HPDE6-E6E7 (cell line): ENCODE data around the gene TMEM250.
"Not testable (repeated sequence)": the region's sequence is repeated elsewhere in the genome, so short reads cannot be mapped to it uniquely, and the experiment has no call there.

Experiments used
- DNase-seq: peaks from one replicate; pipeline ENCODE4 v3.0.0; 2011; ENCODE audit warnings: missing footprints; ENCODE audit errors: extremely low spot score

Gene TMEM250

GRCh38 chr9:136118320-136119060 lies at the start of gene TMEM250:
TSS of gene TMEM250 (minus strand) at chr9:136118875. CDS start at chr9:136116900, 1,975 bp downstream.
- peak; percentile 93 for DNase-seq

GRCh38 chr9:136163248-136163850 lies 44.7 kb upstream of the TMEM250 start:
- DNase-seq: no peak

GRCh38 chr9:136160995-136161610 lies 42.4 kb upstream of the TMEM250 start:
- no peak for DNase-seq

GRCh38 chr9:136160381-136160841 lies 41.7 kb upstream of the TMEM250 start:
- DNase-seq: no peak

- no peak for DNase-seq
These were observed 41.2 kb upstream of the TMEM250 start for GRCh38 chr9:136159851-136160250.

GRCh38 chr9:136157477-136158265 lies 39.0 kb upstream of the TMEM250 start:
- DNase-seq: no peak

DNA sequence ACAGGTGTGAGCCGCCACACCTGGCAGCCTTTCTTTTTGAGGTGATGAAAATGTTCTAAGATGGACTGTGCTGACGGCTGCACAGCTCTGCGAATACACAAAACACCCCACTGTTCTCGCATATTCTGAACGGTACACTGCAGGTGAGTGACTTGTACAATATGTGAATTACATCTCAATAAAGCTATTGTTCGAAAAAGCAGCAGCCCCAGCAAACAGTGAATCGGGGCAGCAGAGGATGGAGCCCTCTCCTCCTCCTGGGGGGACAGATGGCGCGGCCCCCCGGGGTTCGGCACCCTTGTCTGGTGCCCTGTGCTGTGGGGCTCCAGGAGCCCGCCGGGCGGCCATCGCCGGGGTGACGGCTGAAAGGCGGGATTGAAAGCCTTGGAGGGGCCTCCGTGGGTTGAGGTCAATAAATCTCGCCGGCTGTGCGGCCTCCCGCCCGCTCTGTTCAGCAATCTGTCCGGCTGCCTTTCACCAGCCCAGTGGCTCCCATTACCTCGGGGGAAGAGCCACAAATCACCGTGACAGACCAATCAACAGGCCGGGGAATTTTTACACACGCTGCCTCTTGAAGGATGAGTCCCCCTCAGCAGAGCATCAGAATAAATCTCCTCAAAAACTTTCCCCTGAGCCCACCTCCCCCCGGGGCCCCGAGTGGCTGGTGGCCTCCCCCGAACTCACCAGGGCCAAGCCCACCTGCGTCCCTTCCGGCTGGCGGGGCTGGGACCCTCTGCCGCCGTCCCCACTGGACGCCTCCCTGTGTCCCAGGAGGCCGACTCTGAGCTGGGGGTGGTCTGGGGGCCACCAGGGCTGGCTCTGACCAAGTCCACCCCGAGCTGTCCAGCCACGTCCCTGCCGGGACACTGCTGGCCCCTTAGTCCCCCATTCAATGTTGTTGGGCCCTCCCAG lies 37.8 kb upstream of the TMEM250 start:
- no peak for DNase-seq

DNA sequence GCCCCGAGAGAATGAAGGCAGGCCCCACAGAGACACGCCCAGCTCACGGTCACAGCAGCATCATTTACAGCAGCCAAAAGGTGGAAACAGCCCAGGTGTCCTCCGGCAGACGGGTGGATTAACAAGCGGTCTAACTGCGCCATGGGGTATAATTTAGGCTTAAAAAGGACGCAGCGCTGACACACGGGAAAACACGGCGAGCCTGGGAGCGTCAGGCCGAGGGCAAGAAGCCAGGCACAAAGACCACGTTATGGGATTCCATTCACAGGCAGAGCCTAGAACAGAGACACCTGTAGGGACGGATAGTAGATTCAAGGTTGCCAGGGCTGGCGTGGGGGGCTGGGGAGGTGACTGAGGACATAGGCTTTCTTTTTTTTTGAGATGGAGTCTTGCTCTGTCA lies 36.9 kb upstream of the TMEM250 start:
- no peak for DNase-seq

- no peak for DNase-seq
These were observed 36.3 kb upstream of the TMEM250 start for GRCh38 chr9:136154943-136155342.

- no peak for DNase-seq
These were observed 34.8 kb upstream of the TMEM250 start for GRCh38 chr9:136153381-136154065.

- no peak for DNase-seq
These were observed 34.3 kb upstream of the TMEM250 start for GRCh38 chr9:136152931-136153330.

GRCh38 chr9:136152543-136152866 lies 33.8 kb upstream of the TMEM250 start:
- DNase-seq: no peak

DNA sequence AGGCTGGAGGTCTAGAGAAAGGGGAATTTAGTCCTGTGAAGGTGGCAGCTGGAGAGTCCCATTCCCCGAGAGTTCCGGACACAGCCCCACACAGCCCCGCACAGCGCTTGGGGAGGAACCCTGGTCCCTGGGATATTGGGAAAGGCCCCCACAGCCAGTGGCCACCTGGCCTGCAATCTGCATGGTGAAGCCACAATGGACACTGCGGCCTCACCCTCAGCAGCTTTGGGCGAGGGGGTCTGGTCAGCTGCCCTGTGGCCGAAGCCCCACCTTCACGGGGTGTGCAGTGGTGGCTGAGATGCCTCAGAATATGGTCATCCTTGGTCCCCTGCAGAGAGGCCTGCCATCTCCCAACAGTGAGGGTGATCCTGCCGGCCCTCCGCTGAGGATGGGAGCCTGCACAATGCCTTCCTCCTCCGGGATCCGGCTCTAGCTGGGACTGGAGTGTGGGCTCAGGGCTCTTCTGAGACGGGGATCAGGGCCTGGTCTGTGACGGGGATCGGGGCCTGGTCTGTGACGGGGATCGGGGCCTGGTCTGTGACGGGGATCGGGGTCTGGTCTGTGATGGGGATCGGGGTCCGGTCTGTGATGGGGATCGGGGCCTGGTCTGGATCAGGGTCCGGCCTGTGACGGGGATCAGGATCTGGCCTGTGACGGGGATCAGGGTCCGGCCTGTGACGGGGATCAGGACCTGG lies 33.3 kb upstream of the TMEM250 start:
- DNase-seq: no peak

- no peak for DNase-seq
These were observed 32.6 kb upstream of the TMEM250 start for GRCh38 chr9:136151214-136151804.

DNA sequence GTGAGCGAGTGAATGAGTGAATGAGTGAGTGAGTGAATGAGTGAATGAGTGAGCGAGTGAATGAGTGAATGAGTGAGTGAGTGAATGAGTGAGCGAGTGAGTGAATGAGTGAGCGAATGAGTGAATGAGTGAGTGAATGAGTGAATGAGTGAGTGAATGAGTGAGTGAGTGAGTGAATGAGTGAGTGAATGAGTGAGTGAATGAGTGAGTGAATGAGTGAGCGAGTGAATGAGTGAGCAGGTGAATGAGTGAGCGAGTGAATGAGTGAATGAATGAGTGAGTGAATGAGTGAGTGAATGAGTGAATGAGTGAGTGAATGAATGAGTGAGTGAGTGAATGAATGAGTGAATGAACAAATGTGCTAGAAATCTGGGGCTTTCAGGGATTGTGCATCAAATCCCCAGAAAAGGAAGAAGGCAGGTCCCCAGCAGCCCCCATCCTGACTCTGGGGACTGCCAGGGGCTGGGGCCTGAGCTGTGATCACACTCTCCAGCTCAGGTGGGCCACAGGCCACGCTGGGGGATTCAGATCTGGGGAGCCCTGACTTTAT lies 32.1 kb upstream of the TMEM250 start:
- not testable (repeated sequence) for DNase-seq

DNA sequence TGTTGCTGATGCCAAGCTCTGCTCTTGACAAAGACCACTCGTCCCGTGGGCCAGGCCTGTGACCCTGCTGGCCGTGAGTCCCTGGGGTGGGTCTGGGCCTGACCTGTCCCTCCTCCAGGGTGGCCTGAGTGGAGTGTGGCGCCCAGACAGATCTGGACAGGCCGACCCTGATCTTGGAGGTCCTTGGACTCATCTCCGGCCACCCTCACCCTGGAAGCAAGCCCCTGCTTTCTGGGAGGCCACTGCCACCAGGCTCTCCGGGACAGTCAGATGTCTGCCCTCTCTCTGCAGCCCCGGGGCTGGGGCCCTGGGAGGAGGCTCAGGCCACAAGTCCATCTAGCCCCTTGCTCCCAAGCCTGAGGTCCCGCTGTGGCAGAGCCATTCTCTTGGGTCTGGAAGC lies 31.2 kb upstream of the TMEM250 start:
- DNase-seq: no peak

GRCh38 chr9:136149337-136149736 lies 30.7 kb upstream of the TMEM250 start:
- no peak for DNase-seq

DNA sequence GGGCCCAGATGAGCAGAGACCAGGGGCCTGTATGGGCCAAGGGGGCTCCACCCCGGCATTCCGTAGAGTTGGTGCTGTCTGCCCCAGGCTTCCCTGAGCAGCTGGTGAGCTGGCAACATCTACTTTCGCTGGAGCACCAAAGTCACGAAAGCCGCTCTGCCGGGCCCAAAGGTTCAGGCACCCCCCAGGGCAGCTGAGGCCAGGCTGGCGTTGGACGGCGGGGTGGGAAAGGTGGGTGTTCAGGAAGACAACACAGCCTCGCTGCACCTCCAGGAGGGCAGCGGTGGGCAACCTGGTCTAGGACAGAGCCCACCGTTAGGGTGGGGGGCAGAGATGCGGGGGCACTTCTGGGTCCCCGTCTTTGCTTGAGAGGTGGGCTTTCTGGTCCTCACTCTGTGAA lies 30.1 kb upstream of the TMEM250 start:
- no peak for DNase-seq
